Measurements from ENCODE around the gene NOS1. TPM values are rescaled to one million over a fixed set of nuclear protein-coding genes. Genes with fewer than 3 reads are reported as not detected.

Gene NOS1
- total and polyA plus RNA-seq, 2 of the 8 experiments (the other 6 are each of a cell fraction or from before 2014, with no cell fraction given) = 1.5 to 2.0 TPM

DNA sequence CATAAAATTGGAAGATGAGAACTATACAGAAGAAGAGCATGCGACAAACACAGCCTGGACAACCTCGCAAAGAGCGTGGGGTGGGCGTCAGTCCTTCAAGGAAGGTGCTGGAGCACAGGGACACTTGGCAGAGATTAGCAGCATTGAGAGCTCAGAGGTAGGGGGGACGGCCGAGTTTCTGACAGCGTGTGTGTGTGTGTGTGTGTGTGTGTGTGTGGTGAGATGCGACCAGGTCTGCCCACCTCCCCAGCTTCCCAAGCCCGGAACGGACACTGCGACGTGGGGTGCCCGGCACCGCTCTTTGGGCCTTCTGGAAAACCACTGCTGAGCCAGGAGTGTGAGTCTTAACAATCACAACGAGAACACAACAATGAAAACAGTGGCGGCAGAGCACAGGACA lies 153.2 kb downstream of the NOS1 start:
- Histone ChIP-seq H3K4ac (replicated peaks; ENCODE audit: insufficient read length, low read depth, low read length) (no peak overlapping the region), H3K4me1 (replicated peaks in 1 of 4; ENCODE audit: control insufficient read depth in 3 of 4, insufficient read depth in 4 of 4, low read length in 3 of 4) (peaks cover 1 to 6% (median 4%) of the 10 kb centered on the region in 4 experiments; a peak in 4 of 7 replicates), H3K23ac (ENCODE audit: insufficient read length) (no peak overlapping the region), H3K4me2 (ENCODE audit: insufficient read depth in 1 of 2, low read depth in 2 of 2, low read length in 2 of 2) (no peak overlapping the region), H3K27me3 (replicated peaks in 1 of 4; ENCODE audit: control insufficient read depth in 3 of 4, extremely low read depth in 1 of 4, insufficient read depth in 3 of 4, low read length in 3 of 4) (no peaks in the 10 kb centered on the region; a peak in 1 of 7 replicates), H2BK120ac (replicated peaks; ENCODE audit: low read depth, low read length) (no peak overlapping the region), H2AFZ (ENCODE audit: low read length) (no peak overlapping the region), H3K9ac (replicated peaks in 1 of 4; ENCODE audit: extremely low read depth in 1 of 4, low read depth in 3 of 4, low read length in 3 of 4) (no peak overlapping the region), H3K14ac (ENCODE audit: insufficient read length) (no peak overlapping the region), H2BK5ac (ENCODE audit: low read depth, low read length) (no peak overlapping the region), H2BK20ac (ENCODE audit: low read length) (no peak overlapping the region), H3K23me2 (ENCODE audit: low read depth, low read length) (no peaks in the 10 kb centered on the region; the same call in 1 of the 2 replicates), H3K9me3 (ENCODE audit: insufficient read depth in 2 of 2, low read depth in 1 of 2, low read length in 1 of 2) (no peaks in the 10 kb centered on the region), H2BK12ac (ENCODE audit: low read depth, low read length) (no peak overlapping the region), H3K27ac (ENCODE audit: low read depth, low read length) (no peak overlapping the region), H3K79me2 (ENCODE audit: control insufficient read depth in 1 of 2, insufficient read depth in 2 of 2, low read length in 2 of 2) (no peaks in the 10 kb centered on the region), H2BK15ac (ENCODE audit: low read length) (no peak overlapping the region), H3K4me3 (ENCODE audit: extremely low read depth in 1 of 4, insufficient read depth in 2 of 4, low read depth in 3 of 4, low read length in 4 of 4) (no peak overlapping the region), H3K18ac (ENCODE audit: extremely low read depth, low read length) (no peak overlapping the region), H2AK5ac (ENCODE audit: low read depth, low read length) (no peak overlapping the region), H4K8ac (ENCODE audit: extremely low read depth, insufficient read depth, low read length) (no peak overlapping the region), H4K5ac (ENCODE audit: insufficient read length, low read depth, low read length) (no peak overlapping the region), H3K79me1 (ENCODE audit: low read depth, low read length) (no peaks in the 10 kb centered on the region), H4K20me1 (replicated peaks in 1 of 2; ENCODE audit: control insufficient read depth in 1 of 2, insufficient read depth in 2 of 2, low read length in 2 of 2) (no peaks in the 10 kb centered on the region), H3K36me3 (ENCODE audit: control insufficient read depth in 2 of 4, insufficient read depth in 4 of 4, low read length in 3 of 4) (no peaks in the 10 kb centered on the region), H4K91ac (replicated peaks; ENCODE audit: insufficient read length, low read length) (no peak overlapping the region), H3K56ac (replicated peaks; ENCODE audit: insufficient read length, low read depth, low read length) (no peak overlapping the region)
- no peak for FAIRE-seq
- ChIA-PET POLR2A (ENCODE audit: partially characterized antibody) (interaction anchor here (0.7 to 1.3 kb wide), 2 partner anchors 12 kb away, joined by 3 read pairs; no protein-coding TSS in a partner anchor), CTCF (ENCODE audit: partially characterized antibody) (interaction anchor here (0.9 to 6.4 kb wide), 2 partner anchors 24 to 141 kb away, joined by 4 to 65 read pairs; no protein-coding TSS in a partner anchor)
- TF ChIP-seq KDM1A (IDR thresholded peaks at IDR 0.05; ENCODE audit: borderline replicate concordance, low read length) = no peak
- TF ChIP-seq SIN3A (conservative IDR thresholded peaks at IDR 0.05 in 1 of 2, IDR thresholded peaks at IDR 0.05 in 1 of 2; ENCODE audit: low read depth in 1 of 2, low read length in 2 of 2) = no peak
- WGBS, 2 experiments (ENCODE audit: extremely low coverage in 1 of 2, insufficient coverage in 1 of 2, insufficient read length in 1 of 2, insufficient replicate concordance in 2 of 2, low coverage in 1 of 2, low lambda C conversion rate in 2 of 2, missing lambda C conversion rate in 1 of 2) = 81% methylated on average over 15 of the region's 16 CpGs; no CpG with 5 or more reads in 1 of the 2 experiments
- DNase-seq (ENCODE audit: low read depth in 1 of 2, low spot score in 2 of 2) = no peak

Data from H1 (cell line).